ENCODE measurements around the gene BCAS4.
"Not testable (repeated sequence)": the region's sequence is repeated elsewhere in the genome, so short reads cannot be mapped to it uniquely, and the experiment has no call there.

The BCAS4 gene

GRCh38 chr20:50794846-50795634, at the start of gene BCAS4:
TSS of gene BCAS4 (plus strand) at chr20:50795061. CDS start at chr20:50795084, 23 bp downstream.
- DNase-seq (ENCODE audit: low spot score): peak; percentile 99

- no peak for DNase-seq (ENCODE audit: low spot score)
Measured at GRCh38 chr20:50745634-50746137, 49.2 kb upstream of the BCAS4 start.

- DNase-seq (ENCODE audit: low spot score): no peak
Measured at GRCh38 chr20:50746138-50746940, 48.5 kb upstream of the BCAS4 start.

- DNase-seq (ENCODE audit: low spot score): no peak
Measured at GRCh38 chr20:50747275-50747674, 47.6 kb upstream of the BCAS4 start.

GRCh38 chr20:50750145-50750671, 44.7 kb upstream of the BCAS4 start:
- no peak for DNase-seq (ENCODE audit: low spot score)

- no peak for DNase-seq (ENCODE audit: low spot score)
Measured at GRCh38 chr20:50753152-50753551, 41.7 kb upstream of the BCAS4 start.

GRCh38 chr20:50754420-50754819, 40.4 kb upstream of the BCAS4 start:
- DNase-seq (ENCODE audit: low spot score): no peak

GRCh38 chr20:50756447-50756846, 38.4 kb upstream of the BCAS4 start:
- DNase-seq (ENCODE audit: low spot score): no peak

- no peak for DNase-seq (ENCODE audit: low spot score)
Measured at GRCh38 chr20:50758469-50758868, 36.4 kb upstream of the BCAS4 start.

- DNase-seq (ENCODE audit: low spot score): no peak
Measured at GRCh38 chr20:50758992-50759391, 35.9 kb upstream of the BCAS4 start.

- DNase-seq (ENCODE audit: low spot score): no peak
Measured at GRCh38 chr20:50759678-50760077, 35.2 kb upstream of the BCAS4 start.

GRCh38 chr20:50762045-50762422, 32.8 kb upstream of the BCAS4 start:
- no peak for DNase-seq (ENCODE audit: low spot score)

- DNase-seq (ENCODE audit: low spot score): no peak
Measured at GRCh38 chr20:50762435-50763220, 32.2 kb upstream of the BCAS4 start.

- DNase-seq (ENCODE audit: low spot score): not testable (repeated sequence)
Measured at GRCh38 chr20:50763550-50764458, 31.1 kb upstream of the BCAS4 start.

GRCh38 chr20:50765251-50765650, 29.6 kb upstream of the BCAS4 start:
- DNase-seq (ENCODE audit: low spot score): not testable (repeated sequence)

GRCh38 chr20:50765674-50766073, 29.2 kb upstream of the BCAS4 start:
- no peak for DNase-seq (ENCODE audit: low spot score)

- DNase-seq (ENCODE audit: low spot score): not testable (repeated sequence)
Measured at GRCh38 chr20:50766955-50767809, 27.7 kb upstream of the BCAS4 start.

- DNase-seq (ENCODE audit: low spot score): not testable (repeated sequence)
Measured at GRCh38 chr20:50768991-50769390, 25.9 kb upstream of the BCAS4 start.

GRCh38 chr20:50769551-50770085, 25.2 kb upstream of the BCAS4 start:
- DNase-seq (ENCODE audit: low spot score): not testable (repeated sequence)

All from iPS-NIHi11 (cell line).